Measurements from ENCODE around the gene CHRND. TPM values are rescaled to one million over a fixed set of nuclear protein-coding genes. Genes with fewer than 3 reads are reported as not detected.

CHRND gene
- total and polyA plus RNA-seq, 2 of the 13 experiments (the other 11 are each of a cell fraction or from before 2014, with no cell fraction given), result 0.18 TPM; not detected in 1

DNA sequence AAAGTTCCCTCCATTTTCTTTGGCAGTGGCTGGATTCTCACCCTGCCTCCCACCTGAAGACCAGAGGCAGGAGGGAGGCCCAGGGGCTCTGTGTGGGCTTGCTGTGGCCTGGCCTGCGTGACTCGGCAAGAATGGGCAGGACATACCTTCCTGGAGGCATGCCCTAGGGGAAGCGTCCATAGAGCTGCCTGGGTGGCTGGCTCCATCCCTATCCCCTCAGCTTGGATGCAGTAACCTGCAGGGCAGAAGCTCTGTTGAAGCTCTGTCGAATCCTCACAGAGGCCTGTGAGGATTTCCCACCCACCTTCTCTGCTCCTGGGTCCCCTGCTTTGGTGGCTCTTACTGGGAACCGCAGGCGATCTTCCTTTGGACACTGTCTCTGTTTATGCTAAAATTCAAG, 7.1 kb upstream of the CHRND start:
- FAIRE-seq, result no peak
- no peaks in the 10 kb centered on the region for H3K9me3 ChIP-seq (ENCODE audit: low read length)
- in situ Hi-C loops (cut with HindIII; ENCODE audit: extremely low pct_ligation_motif_present, low pct_unique_long_range_greater_than_20kb), result loop anchor here (5.0 kb wide), 1 partner anchor 62 kb away; the partner anchor contains the start of gene ALPI
- peaks cover 27 to 90% of the 10 kb centered on the region in 2 experiments for H3K27me3 ChIP-seq (ENCODE audit: control insufficient read depth in 1 of 2, insufficient read depth in 2 of 2, low read length in 2 of 2)
- H3K4me3 ChIP-seq (replicated peaks in 1 of 3; ENCODE audit: insufficient read depth in 1 of 3, low read depth in 2 of 3, low read length in 3 of 3), result no peak overlapping the region
- CTCF ChIA-PET (ENCODE audit: low intra/inter-chr PET ratio, low total read pairs), result no interaction called here
- H3K9ac ChIP-seq (ENCODE audit: insufficient read depth, low read depth, low read length), result no peak overlapping the region
- no peaks in the 10 kb centered on the region for H3K36me3 ChIP-seq (replicated peaks in 1 of 2; ENCODE audit: control insufficient read depth in 1 of 2, insufficient read depth in 2 of 2, low read length in 2 of 2)
- H4K20me1 ChIP-seq (ENCODE audit: insufficient read depth, low read length), result no peaks in the 10 kb centered on the region; the same call in 1 of the 2 replicates
- peaks cover 9% of the 10 kb centered on the region for H3K4me1 ChIP-seq (ENCODE audit: insufficient read depth, low read length)
- POLR2A ChIA-PET, result no interaction called here
- intact Hi-C loops (cut with micrococcal nuclease; ENCODE audit: unreplicated experiment), result no loop called here
- no peak overlapping the region for H3K27ac ChIP-seq (ENCODE audit: extremely low read length, insufficient read depth, low read length)
- no peak overlapping the region for H3K4me2 ChIP-seq (ENCODE audit: low read depth, low read length)
- no peak for DNase-seq (ENCODE audit: low spot score)
- H3K79me2 ChIP-seq (ENCODE audit: insufficient read depth, low read length), result no peaks in the 10 kb centered on the region
- no peak for ATAC-seq
- no peak overlapping the region for H2AFZ ChIP-seq (ENCODE audit: low read length)
- WGBS (ENCODE audit: low lambda C conversion rate), result 34% methylated on average over 5 of the region's 6 CpGs
- TF ChIP-seq NFE2 (CRISPR knock-in tag; IDR thresholded peaks at IDR 0.05) (0 out of 2 replicates have a peak, but pooled peaks have one; percentile 35), PLRG1 (conservative IDR thresholded peaks at IDR 0.05) (no peak)
- BruUV-seq (replicated peaks), result no TSS peak

GRCh38 chr2:232519581-232520438, 6.2 kb upstream of the CHRND start, which contains the start of gene PRSS56:
PRSS56 (plus strand) TSS chr2:232520388; CDS start chr2:232520599, 211 bp downstream.
- Histone ChIP-seq H3K9ac (ENCODE audit: insufficient read depth, low read depth, low read length) (no peak within 1 kb of the TSS), H4K20me1 (ENCODE audit: insufficient read depth, low read length) (no peaks in the 10 kb centered on the region; the same call in 1 of the 2 replicates), H3K4me2 (ENCODE audit: low read depth, low read length) (no peak within 1 kb of the TSS), H3K27me3 (ENCODE audit: control insufficient read depth in 1 of 2, insufficient read depth in 2 of 2, low read length in 2 of 2) (peaks cover 29 to 92% of the 10 kb centered on the region in 2 experiments), H2AFZ (ENCODE audit: low read length) (no peak within 1 kb of the TSS), H3K9me3 (ENCODE audit: low read length) (no peaks in the 10 kb centered on the region), H3K36me3 (replicated peaks in 1 of 2; ENCODE audit: control insufficient read depth in 1 of 2, insufficient read depth in 2 of 2, low read length in 2 of 2) (no peaks in the 10 kb centered on the region), H3K4me3 (replicated peaks in 1 of 3; ENCODE audit: insufficient read depth in 1 of 3, low read depth in 2 of 3, low read length in 3 of 3) (no peak within 1 kb of the TSS), H3K4me1 (ENCODE audit: insufficient read depth, low read length) (peaks cover 16% of the 10 kb centered on the region), H3K79me2 (ENCODE audit: insufficient read depth, low read length) (no peaks in the 10 kb centered on the region), H3K27ac (ENCODE audit: extremely low read length, insufficient read depth, low read length) (no peak within 1 kb of the TSS)
- intact Hi-C loops (cut with micrococcal nuclease; ENCODE audit: unreplicated experiment) (loop anchor here (5.0 to 10.0 kb wide), 3 partner anchors 43 to 615 kb away; no protein-coding TSS in a partner anchor), in situ Hi-C loops (cut with HindIII; ENCODE audit: extremely low pct_ligation_motif_present, low pct_unique_long_range_greater_than_20kb) (loop anchor here (5.0 kb wide), 1 partner anchor 63 kb away; the partner anchor contains the start of gene ALPI)
- no peak for ATAC-seq
- WGBS (ENCODE audit: low lambda C conversion rate), result 29% methylated on average over 14 of the region's 19 CpGs
- POLR2A ChIA-PET, result interaction anchor here (0.8 kb wide), 1 partner anchor 30 kb away, joined by 3 read pairs; the partner anchor contains the start of genes EIF4E2 and TIGD1
- BruUV-seq (replicated peaks), result no TSS peak
- CTCF ChIA-PET (ENCODE audit: low intra/inter-chr PET ratio, low total read pairs), result no interaction called here
- no peak for DNase-seq (ENCODE audit: low spot score)
- no peak for FAIRE-seq
- no peak for TF ChIP-seq ZNF574 (CRISPR knock-in tag; IDR thresholded peaks at IDR 0.05)
- no peak for TF ChIP-seq MIER2 (CRISPR knock-in tag; IDR thresholded peaks at IDR 0.05)
- no peak for TF ChIP-seq SSRP1 (CRISPR knock-in tag; IDR thresholded peaks at IDR 0.05)
- no peak for TF ChIP-seq UBTF (CRISPR knock-in tag; IDR thresholded peaks at IDR 0.05)
- TF ChIP-seq KMT2B (CRISPR knock-in tag; IDR thresholded peaks at IDR 0.05), result no peak
- TF ChIP-seq ZNF547 (CRISPR knock-in tag; IDR thresholded peaks at IDR 0.05), result no peak
- no peak for TF ChIP-seq ASH2L (IDR thresholded peaks at IDR 0.05; ENCODE audit: insufficient read length, low read depth, low read length)
- no peak for TF ChIP-seq ZFP37 (CRISPR knock-in tag; IDR thresholded peaks at IDR 0.05; ENCODE audit: borderline replicate concordance)
- no peak for TF ChIP-seq CHCHD3 (CRISPR knock-in tag; IDR thresholded peaks at IDR 0.05)
- no peak for TF ChIP-seq FOXA3 (CRISPR knock-in tag; IDR thresholded peaks at IDR 0.05)
- no peak for TF ChIP-seq AKAP8 (CRISPR knock-in tag; IDR thresholded peaks at IDR 0.05)
